Measurements from ENCODE around the gene SCYGR6.

GRCh38 chr2:227674485-227674884, 50.1 kb downstream of the SCYGR6 start:
- TF ChIP-seq POLR2A (IDR thresholded peaks at IDR 0.05) (no peak), CTCF (IDR thresholded peaks at IDR 0.05) (no peak)
